Stimulated activated effector memory CD8-positive, alpha-beta T cell treated with anti-CD3 and anti-CD28 coated beads, Interleukin-12 subunit alpha, Interleukin-12 subunit beta, amount 100 ng/mL, for 72 hours (primary cell): ENCODE measurements around the gene NFATC3.

ENCODE experiments used
- ATAC-seq: fragments of 150-1000 bp; cut with Tn5 transposase; 2 replicates; pipeline ENCODE4 v1.10.0; 2021
- DNase-seq, 2 donors: peaks; one replicate each; pipeline ENCODE4 v3.0.0; 2021 to 2022; ENCODE audit warnings: low spot score in 2 of 2
- H3K27ac Mint-ChIP-seq: one replicate; pipeline ENCODE4 v1.8.0; 2022; ENCODE audit warnings: mild to moderate bottlenecking, mixed read lengths
- H3K36me3 Mint-ChIP-seq: one replicate; pipeline ENCODE4 v1.8.0; 2022; ENCODE audit warnings: mild to moderate bottlenecking, mixed read lengths
- H3K4me1 Mint-ChIP-seq: one replicate; pipeline ENCODE4 v1.8.0; 2022; ENCODE audit warnings: mixed read lengths
- H3K4me3 Mint-ChIP-seq: one replicate; pipeline ENCODE4 v1.8.0; 2022; ENCODE audit warnings: mild to moderate bottlenecking, mixed read lengths
- H3K9me3 Mint-ChIP-seq: one replicate; pipeline ENCODE4 v1.8.0; 2022; ENCODE audit warnings: mixed read lengths

The NFATC3 gene

GRCh38 chr16:68229431-68230175, 144.4 kb downstream of the NFATC3 start:
- H3K4me3 Mint-ChIP-seq: no peak overlapping the region
- peak in 1 of 2 donors; percentile 74 for DNase-seq
- peaks cover 39% of the 10 kb centered on the region for H3K4me1 Mint-ChIP-seq
- peaks cover 82% of the 10 kb centered on the region for H3K36me3 Mint-ChIP-seq
- H3K9me3 Mint-ChIP-seq: no peaks in the 10 kb centered on the region
- ATAC-seq: no peak
- peak overlapping the region; percentile 74 for H3K27ac Mint-ChIP-seq

- no peak for ATAC-seq
- no peak for DNase-seq
- Mint-ChIP-seq H3K4me1 (peaks cover 41% of the 10 kb centered on the region), H3K4me3 (no peak overlapping the region), H3K9me3 (no peaks in the 10 kb centered on the region), H3K27ac (peak overlapping the region; percentile 74), H3K36me3 (peaks cover 76% of the 10 kb centered on the region)
Observed at GRCh38 chr16:68230176-68230571, 145.0 kb downstream of the NFATC3 start.

GRCh38 chr16:68230956-68231355, 145.8 kb downstream of the NFATC3 start:
- DNase-seq (no peak), ATAC-seq (no peak)
- peaks cover 68% of the 10 kb centered on the region for H3K36me3 Mint-ChIP-seq
- peak overlapping the region; percentile 23 for H3K27ac Mint-ChIP-seq
- H3K4me1 Mint-ChIP-seq: peaks cover 33% of the 10 kb centered on the region
- H3K9me3 Mint-ChIP-seq: no peaks in the 10 kb centered on the region
- no peak overlapping the region for H3K4me3 Mint-ChIP-seq

- no peak for DNase-seq
- Mint-ChIP-seq H3K4me3 (no peak overlapping the region), H3K4me1 (peaks cover 34% of the 10 kb centered on the region), H3K9me3 (no peaks in the 10 kb centered on the region), H3K36me3 (peaks cover 68% of the 10 kb centered on the region), H3K27ac (peak overlapping the region; percentile 29)
- ATAC-seq: no peak
Observed at GRCh38 chr16:68231384-68232136, 146.4 kb downstream of the NFATC3 start.

GRCh38 chr16:68232335-68232734, 147.2 kb downstream of the NFATC3 start:
- DNase-seq (no peak), ATAC-seq (no peak)
- H3K4me3 Mint-ChIP-seq: no peak overlapping the region
- peaks cover 66% of the 10 kb centered on the region for H3K36me3 Mint-ChIP-seq
- peak overlapping the region; percentile 29 for H3K27ac Mint-ChIP-seq
- H3K9me3 Mint-ChIP-seq: no peaks in the 10 kb centered on the region
- H3K4me1 Mint-ChIP-seq: peaks cover 34% of the 10 kb centered on the region

GRCh38 chr16:68233085-68233834, 148.1 kb downstream of the NFATC3 start:
- no peaks in the 10 kb centered on the region for H3K9me3 Mint-ChIP-seq
- ATAC-seq: peak; percentile 44
- H3K27ac Mint-ChIP-seq: peak overlapping the region; percentile 29
- H3K4me1 Mint-ChIP-seq: peaks cover 33% of the 10 kb centered on the region
- peaks cover 57% of the 10 kb centered on the region for H3K36me3 Mint-ChIP-seq
- no peak overlapping the region for H3K4me3 Mint-ChIP-seq
- DNase-seq: no peak

GRCh38 chr16:68233835-68234187, 148.6 kb downstream of the NFATC3 start:
- no peak for DNase-seq
- H3K9me3 Mint-ChIP-seq: no peaks in the 10 kb centered on the region
- H3K4me1 Mint-ChIP-seq: peaks cover 38% of the 10 kb centered on the region
- peaks cover 52% of the 10 kb centered on the region for H3K36me3 Mint-ChIP-seq
- H3K4me3 Mint-ChIP-seq: no peak overlapping the region
- H3K27ac Mint-ChIP-seq: peak overlapping the region; percentile 1
- ATAC-seq: no peak

- Mint-ChIP-seq H3K4me3 (no peak overlapping the region), H3K4me1 (peaks cover 41% of the 10 kb centered on the region)
Observed at GRCh38 chr16:68234188-68235107, 149.3 kb downstream of the NFATC3 start.

GRCh38 chr16:68235108-68235886, 150.1 kb downstream of the NFATC3 start:
- ATAC-seq (no peak), DNase-seq (no peak)
- Mint-ChIP-seq H3K9me3 (no peaks in the 10 kb centered on the region), H3K4me3 (no peak overlapping the region), H3K27ac (peak overlapping the region; percentile 1), H3K4me1 (peaks cover 46% of the 10 kb centered on the region), H3K36me3 (peaks cover 38% of the 10 kb centered on the region)

More at GRCh38 chr16:68234188-68235107, 149.3 kb downstream of the NFATC3 start:
- H3K36me3 Mint-ChIP-seq: peaks cover 46% of the 10 kb centered on the region
- H3K27ac Mint-ChIP-seq: peak overlapping the region; percentile 1
- DNase-seq (peak in 1 of 2 donors; percentile 59), ATAC-seq (no peak)
- no peaks in the 10 kb centered on the region for H3K9me3 Mint-ChIP-seq

GRCh38 chr16:68235887-68236136, 150.6 kb downstream of the NFATC3 start, which contains the start of gene ESRP2:
Gene ESRP2, minus strand, starts transcription at chr16:68236127. Its CDS starts 82 bp downstream, at chr16:68236045.
- DNase-seq (no peak), ATAC-seq (no peak)
- Mint-ChIP-seq H3K4me1 (peaks cover 46% of the 10 kb centered on the region), H3K36me3 (peaks cover 33% of the 10 kb centered on the region), H3K4me3 (peak within 1 kb of the TSS; percentile 98), H3K27ac (peak within 1 kb of the TSS; percentile 94), H3K9me3 (no peaks in the 10 kb centered on the region)

- H3K9me3 Mint-ChIP-seq: no peaks in the 10 kb centered on the region
- H3K36me3 Mint-ChIP-seq: peaks cover 28% of the 10 kb centered on the region
- H3K4me3 Mint-ChIP-seq: peak overlapping the region; percentile 98
- DNase-seq: no peak
- peaks cover 46% of the 10 kb centered on the region for H3K4me1 Mint-ChIP-seq
- H3K27ac Mint-ChIP-seq: peak overlapping the region; percentile 94
- peak; percentile 1 for ATAC-seq
Observed at GRCh38 chr16:68236137-68236825, 151.1 kb downstream of the NFATC3 start.

- Mint-ChIP-seq H3K27ac (peak overlapping the region; percentile 94), H3K4me3 (peak overlapping the region; percentile 98), H3K9me3 (no peaks in the 10 kb centered on the region), H3K36me3 (peaks cover 25% of the 10 kb centered on the region), H3K4me1 (peaks cover 46% of the 10 kb centered on the region)
- DNase-seq (peak in 1 of 2 donors; percentile 58), ATAC-seq (peak; percentile 22)
Observed at GRCh38 chr16:68236826-68237242, 151.7 kb downstream of the NFATC3 start.

GRCh38 chr16:68237243-68238028, 152.3 kb downstream of the NFATC3 start:
- Mint-ChIP-seq H3K4me1 (peaks cover 46% of the 10 kb centered on the region), H3K9me3 (no peaks in the 10 kb centered on the region), H3K36me3 (peaks cover 20% of the 10 kb centered on the region), H3K27ac (peak overlapping the region; percentile 94), H3K4me3 (peak overlapping the region; percentile 98)
- ATAC-seq (peak; percentile 78), DNase-seq (peak; percentile 80 to 95)
